GM15510 (cell line): ENCODE results near the gene ATXN1.

Experiments used
- POLR2A ChIP-seq: IDR thresholded peaks from 3 replicates; pipeline ENCODE4 v1.6.1; 2011; ENCODE audit warnings: borderline replicate concordance; ENCODE audit not compliant: insufficient read length; ENCODE audit errors: extremely low read depth

Gene ATXN1

DNA sequence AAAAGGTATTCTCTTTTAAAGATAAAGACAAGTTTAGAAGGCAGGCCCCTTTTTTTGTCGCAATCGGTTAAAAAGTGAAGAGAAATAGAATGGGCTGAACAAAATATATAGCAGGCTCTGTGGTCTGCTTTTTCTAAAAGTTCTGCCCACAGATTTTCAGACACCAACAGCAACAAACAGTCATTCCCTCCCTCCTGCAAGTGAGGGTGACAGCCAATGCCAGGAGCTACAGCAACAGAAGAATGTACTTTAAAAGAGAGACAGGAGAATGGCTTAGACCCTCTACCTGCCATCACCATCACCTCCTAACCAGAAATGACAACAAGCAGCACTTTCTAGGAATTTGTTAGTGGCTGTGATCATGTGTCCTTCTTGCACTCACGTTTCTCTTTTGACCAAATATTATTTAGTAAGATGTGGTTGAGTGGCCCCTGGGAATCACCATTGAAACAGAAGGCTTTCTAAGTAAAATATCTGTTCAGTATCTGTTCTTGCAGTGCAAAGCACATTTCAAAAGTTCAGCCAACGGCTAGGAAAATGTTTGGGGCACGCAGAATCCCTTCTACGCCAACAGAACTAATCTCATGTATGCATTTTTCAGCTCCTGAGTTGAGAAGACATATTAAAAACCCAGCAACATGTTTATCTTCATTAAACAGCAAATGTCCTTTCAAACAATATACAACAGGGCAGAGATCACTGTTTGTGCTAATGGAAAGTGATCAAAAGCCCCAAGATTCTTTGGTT, 248.5 kb downstream of the ATXN1 start:
- no peak for TF ChIP-seq POLR2A

GRCh38 chr6:16511723-16512489, 249.4 kb downstream of the ATXN1 start:
- TF ChIP-seq POLR2A: no peak

DNA sequence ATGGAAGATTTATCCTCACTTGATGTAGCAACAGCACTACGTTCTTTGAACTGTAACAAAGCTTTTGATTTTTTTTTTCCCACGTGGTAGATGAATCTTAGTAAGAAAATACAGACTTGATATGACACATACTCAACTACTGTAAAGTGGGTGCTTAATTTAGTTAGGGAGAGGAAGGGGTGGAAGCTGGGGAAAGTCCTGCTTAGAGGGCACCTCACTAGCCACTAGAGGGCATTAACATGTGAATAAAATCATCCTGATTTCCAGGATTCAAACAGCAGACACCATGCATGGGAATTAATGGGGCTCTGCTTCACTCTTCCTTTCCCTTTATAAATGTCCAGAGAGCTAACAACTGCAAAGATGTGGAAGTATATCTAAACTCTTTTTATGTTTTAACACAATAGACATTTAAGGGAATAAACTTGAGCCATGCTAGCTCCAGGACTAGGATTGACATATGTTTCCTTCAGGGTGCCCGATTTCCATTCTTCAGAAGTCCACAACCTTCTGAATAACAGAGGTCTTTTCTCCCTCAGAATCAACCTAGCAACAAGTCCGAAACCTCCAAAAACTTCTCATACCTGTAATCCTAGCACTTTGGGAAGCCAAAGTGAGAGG, 250.1 kb downstream of the ATXN1 start:
- no peak for TF ChIP-seq POLR2A

GRCh38 chr6:16510245-16510644, 251.0 kb downstream of the ATXN1 start:
- no peak for TF ChIP-seq POLR2A

DNA sequence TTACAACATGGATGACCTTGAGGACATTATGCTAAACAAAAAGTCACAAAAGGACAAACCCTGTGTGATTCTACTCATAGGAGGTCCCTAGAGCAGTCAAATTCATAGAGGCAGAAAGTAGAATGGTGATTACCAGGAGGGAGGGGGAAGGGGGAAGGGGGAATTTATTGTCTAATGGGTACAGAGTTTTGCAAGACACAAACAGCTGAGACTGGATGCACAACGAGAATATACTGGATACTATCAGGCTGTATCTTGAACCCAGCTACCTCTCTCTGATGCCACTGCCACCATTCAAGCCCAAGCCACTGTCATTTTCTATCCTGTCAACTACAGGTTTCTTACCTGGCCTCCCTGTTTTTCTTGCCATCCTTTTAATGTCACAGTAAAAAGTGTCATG, 252.3 kb downstream of the ATXN1 start:
- TF ChIP-seq POLR2A: no peak

DNA sequence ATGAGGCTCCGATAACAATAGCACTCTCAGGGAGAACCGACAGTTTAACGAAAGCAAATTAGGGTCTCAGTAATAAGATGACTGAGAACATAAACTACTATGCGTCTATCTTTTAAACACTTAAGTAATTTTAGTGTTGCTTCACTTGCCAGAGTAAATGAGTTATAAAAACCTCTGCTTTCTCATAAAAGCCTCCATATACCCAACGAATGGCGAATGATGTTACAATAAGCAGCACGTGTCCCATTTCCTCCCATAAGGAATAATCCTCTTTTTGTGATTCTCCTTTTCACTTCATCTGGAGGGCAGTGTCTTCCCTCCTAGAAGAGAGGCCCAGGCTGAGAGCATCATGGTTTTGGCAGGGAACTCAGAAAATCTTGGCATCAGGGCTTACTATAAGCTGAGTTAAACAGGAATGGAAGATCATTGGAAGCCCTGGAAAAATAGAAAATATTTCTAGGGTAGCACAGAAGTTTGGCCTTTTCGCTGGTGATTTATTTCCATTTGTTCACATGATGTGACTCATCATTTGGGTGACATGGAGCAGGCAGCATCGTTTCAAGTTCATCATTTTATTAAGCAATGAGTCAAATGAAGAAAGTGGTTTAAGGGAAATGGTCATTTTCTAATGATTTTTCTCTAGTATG, 255.4 kb downstream of the ATXN1 start:
- no peak for TF ChIP-seq POLR2A

DNA sequence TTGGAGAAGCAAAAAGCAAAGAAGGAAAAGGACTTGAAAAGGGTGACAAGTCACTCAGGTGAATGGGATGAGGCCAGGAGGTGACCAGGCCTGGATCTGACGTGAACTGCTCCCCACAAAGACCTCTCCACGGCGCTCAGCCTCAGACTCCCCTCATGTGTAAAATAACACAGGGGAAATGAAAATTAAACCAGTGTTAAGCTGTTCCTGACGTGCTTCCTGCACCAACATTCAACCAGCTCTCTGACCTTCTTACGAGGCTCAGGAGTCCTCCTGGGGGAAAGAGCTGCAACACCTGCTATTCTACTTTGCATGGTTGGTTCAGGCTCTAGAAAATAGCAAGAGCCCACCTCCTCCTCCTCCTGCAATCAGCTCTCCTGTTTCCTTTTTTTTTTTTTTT, 256.7 kb downstream of the ATXN1 start:
- no peak for TF ChIP-seq POLR2A

DNA sequence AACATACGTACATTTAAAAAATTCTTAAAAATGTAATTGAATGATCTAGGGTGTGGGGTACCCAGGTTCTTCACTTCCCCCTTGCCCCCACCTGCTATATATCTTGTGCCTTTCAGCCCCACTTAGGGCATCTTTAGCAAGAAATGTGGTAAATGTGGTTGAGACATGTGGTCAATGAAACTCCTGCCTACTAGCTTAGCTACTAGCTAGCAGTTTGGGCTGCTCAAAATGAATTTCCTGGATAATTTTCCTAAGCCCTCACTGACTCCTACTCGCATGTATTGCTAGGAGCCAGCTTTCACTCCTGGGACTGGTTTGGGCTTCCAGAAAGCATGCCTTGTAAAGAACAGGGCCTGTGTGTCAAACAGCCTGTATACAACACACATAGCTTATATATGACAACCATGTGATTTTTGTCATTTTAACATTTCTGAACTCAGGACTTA, 257.3 kb downstream of the ATXN1 start:
- no peak for TF ChIP-seq POLR2A

- no peak for TF ChIP-seq POLR2A
Measured at GRCh38 chr6:16503241-16503775, 258.0 kb downstream of the ATXN1 start.

GRCh38 chr6:16498957-16499356, 262.3 kb downstream of the ATXN1 start:
- no peak for TF ChIP-seq POLR2A

GRCh38 chr6:16498237-16498636, 263.0 kb downstream of the ATXN1 start:
- TF ChIP-seq POLR2A: no peak

DNA sequence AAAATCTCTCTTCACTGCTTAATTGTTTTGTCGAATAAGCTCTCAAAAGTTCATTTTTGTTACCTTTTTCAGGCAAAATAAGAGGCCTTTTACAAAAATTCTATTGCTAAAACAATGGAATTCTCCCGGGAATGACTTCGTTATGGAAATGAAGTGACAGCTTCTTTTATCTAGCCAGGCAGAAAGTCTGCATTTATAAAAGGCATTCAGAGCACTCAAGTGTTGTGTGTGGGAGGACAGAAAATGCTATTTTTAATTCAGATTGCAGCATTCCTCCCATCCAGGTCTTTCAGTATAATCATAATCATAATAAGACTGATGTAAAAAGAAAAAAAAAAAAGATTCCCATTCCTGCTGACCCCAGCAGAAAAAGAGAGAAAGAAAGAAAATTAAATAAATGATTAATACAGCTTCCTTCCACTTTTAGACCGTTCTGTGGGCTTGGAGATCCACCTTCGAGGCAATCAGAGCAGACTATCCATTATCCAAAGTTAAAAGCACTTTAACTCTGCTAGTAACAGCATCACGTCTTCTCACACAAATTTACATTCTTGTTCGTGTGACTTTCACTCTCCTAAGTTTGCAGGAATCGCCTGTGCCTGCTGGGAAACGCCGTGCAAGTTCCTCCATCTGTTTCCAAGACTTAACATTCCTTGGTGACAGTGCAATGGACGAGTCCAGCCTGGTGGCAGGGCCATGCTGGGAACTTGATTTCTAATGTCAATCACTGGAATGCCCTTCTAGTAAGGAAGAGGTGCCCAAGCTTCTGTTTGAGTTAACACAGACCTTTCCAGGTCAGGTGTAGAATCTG, 264.1 kb downstream of the ATXN1 start:
- TF ChIP-seq POLR2A: no peak

- no peak for TF ChIP-seq POLR2A
Measured at GRCh38 chr6:16496210-16496609, 265.1 kb downstream of the ATXN1 start.

- TF ChIP-seq POLR2A: no peak
Measured at GRCh38 chr6:16494793-16495192, 266.5 kb downstream of the ATXN1 start.
